ENCODE results near the gene RNF138. TPM values are rescaled to one million over a fixed set of nuclear protein-coding genes. Genes with fewer than 3 reads are reported as not detected.

The RNF138 gene
- total RNA-seq, 1 experiment from 2014 or later, result 26.4 TPM

DNA sequence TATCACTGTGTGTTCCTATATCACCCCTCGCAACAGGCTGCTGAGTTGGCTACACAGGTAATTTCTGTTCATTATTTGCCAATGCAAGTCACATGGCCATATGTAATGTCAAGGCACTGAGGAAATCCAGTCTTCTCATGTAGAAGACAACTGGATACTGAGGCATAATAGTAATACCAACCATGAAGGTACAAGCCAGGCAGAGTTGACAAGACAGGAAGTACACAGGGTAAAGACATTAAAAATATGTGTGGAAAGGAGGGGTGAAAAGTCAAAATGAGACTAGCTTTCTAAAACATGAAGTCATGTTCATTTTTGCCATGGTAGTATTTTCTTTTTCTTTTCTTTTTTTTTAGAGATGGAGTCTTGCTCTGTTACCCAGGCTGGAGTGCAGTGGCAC lies 17.5 kb upstream of the RNF138 start:
- Mint-ChIP-seq H3K4me3 (ENCODE audit: unreplicated experiment) (no peak overlapping the region), H3K4me1 (ENCODE audit: low read depth, unreplicated experiment) (no peaks in the 10 kb centered on the region), H3K27ac (ENCODE audit: unreplicated experiment) (no peak overlapping the region), H3K27me3 (ENCODE audit: insufficient read depth, unreplicated experiment) (no peaks in the 10 kb centered on the region), H3K9me3 (ENCODE audit: unreplicated experiment) (no peaks in the 10 kb centered on the region), H3K36me3 (ENCODE audit: insufficient read depth, unreplicated experiment) (no peaks in the 10 kb centered on the region)
- no peaks in the 10 kb centered on the region for H3K36me3 ChIP-seq (ENCODE audit: control insufficient read depth, insufficient read depth, low read length)
- TF ChIP-seq, protein P1, sequence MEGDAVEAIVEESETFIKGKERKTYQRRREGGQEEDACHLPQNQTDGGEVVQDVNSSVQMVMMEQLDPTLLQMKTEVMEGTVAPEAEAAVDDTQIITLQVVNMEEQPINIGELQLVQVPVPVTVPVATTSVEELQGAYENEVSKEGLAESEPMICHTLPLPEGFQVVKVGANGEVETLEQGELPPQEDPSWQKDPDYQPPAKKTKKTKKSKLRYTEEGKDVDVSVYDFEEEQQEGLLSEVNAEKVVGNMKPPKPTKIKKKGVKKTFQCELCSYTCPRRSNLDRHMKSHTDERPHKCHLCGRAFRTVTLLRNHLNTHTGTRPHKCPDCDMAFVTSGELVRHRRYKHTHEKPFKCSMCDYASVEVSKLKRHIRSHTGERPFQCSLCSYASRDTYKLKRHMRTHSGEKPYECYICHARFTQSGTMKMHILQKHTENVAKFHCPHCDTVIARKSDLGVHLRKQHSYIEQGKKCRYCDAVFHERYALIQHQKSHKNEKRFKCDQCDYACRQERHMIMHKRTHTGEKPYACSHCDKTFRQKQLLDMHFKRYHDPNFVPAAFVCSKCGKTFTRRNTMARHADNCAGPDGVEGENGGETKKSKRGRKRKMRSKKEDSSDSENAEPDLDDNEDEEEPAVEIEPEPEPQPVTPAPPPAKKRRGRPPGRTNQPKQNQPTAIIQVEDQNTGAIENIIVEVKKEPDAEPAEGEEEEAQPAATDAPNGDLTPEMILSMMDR (IDR thresholded peaks at IDR 0.05; ENCODE audit: insufficient read depth in 1 of 2, low read depth in 1 of 2, low read length in 1 of 2, severe bottlenecking in 1 of 2, unreplicated experiment in 1 of 2), result no peak
- DNase-seq, result no peak
- ChIA-PET CTCF (no interaction called here), POLR2A (no interaction called here)
- H3K27me3 ChIP-seq (replicated peaks; ENCODE audit: control insufficient read depth, insufficient read depth, low read length), result no peaks in the 10 kb centered on the region
- H3K4me3 ChIP-seq (ENCODE audit: low read depth, low read length), result no peak overlapping the region
- no peaks in the 10 kb centered on the region for H3K9me3 ChIP-seq
- no peaks in the 10 kb centered on the region for H3K4me1 ChIP-seq
- intact Hi-C loops (cut with micrococcal nuclease; ENCODE audit: unreplicated experiment), result no loop called here
- no TSS peak for BruUV-seq (replicated peaks)

DNA sequence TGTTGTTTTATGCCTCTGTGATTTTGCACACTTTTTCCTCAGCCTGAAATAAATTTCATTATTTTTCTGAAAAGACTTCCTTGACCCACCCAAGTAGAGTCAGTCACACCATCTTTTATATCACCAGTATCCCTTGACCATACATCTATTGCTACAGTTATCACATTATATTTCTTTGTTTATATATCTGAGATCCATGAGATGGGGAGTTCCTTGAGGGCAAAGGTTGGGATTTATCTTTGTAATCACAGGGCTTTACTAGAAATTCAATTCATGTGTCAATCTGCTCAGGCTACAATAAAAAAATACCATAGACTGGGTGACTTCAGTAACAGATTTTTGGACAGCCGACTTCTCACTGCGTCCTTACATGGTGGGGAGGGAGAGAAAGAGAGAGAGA lies 12.8 kb upstream of the RNF138 start:
- CTCF ChIA-PET, result no interaction called here
- no peak for DNase-seq
- H3K4me3 ChIP-seq (ENCODE audit: low read depth, low read length), result no peak overlapping the region
- H3K4me1 ChIP-seq, result no peaks in the 10 kb centered on the region
- POLR2A ChIA-PET, result no interaction called here
- intact Hi-C loops (cut with micrococcal nuclease; ENCODE audit: unreplicated experiment), result no loop called here
- no TSS peak for BruUV-seq (replicated peaks)
- H3K9me3 ChIP-seq, result no peaks in the 10 kb centered on the region
- Mint-ChIP-seq H3K27me3 (ENCODE audit: insufficient read depth, unreplicated experiment) (peaks cover 3% of the 10 kb centered on the region), H3K4me3 (ENCODE audit: unreplicated experiment) (no peak overlapping the region), H3K9me3 (ENCODE audit: unreplicated experiment) (no peaks in the 10 kb centered on the region), H3K27ac (ENCODE audit: unreplicated experiment) (no peak overlapping the region), H3K4me1 (ENCODE audit: low read depth, unreplicated experiment) (no peaks in the 10 kb centered on the region), H3K36me3 (ENCODE audit: insufficient read depth, unreplicated experiment) (no peaks in the 10 kb centered on the region)
- TF ChIP-seq, protein P1 (IDR thresholded peaks at IDR 0.05; ENCODE audit: insufficient read depth in 1 of 2, low read depth in 1 of 2, low read length in 1 of 2, severe bottlenecking in 1 of 2, unreplicated experiment in 1 of 2), result no peak
- H3K36me3 ChIP-seq (ENCODE audit: control insufficient read depth, insufficient read depth, low read length), result no peaks in the 10 kb centered on the region
- no peaks in the 10 kb centered on the region for H3K27me3 ChIP-seq (replicated peaks; ENCODE audit: control insufficient read depth, insufficient read depth, low read length)

DNA sequence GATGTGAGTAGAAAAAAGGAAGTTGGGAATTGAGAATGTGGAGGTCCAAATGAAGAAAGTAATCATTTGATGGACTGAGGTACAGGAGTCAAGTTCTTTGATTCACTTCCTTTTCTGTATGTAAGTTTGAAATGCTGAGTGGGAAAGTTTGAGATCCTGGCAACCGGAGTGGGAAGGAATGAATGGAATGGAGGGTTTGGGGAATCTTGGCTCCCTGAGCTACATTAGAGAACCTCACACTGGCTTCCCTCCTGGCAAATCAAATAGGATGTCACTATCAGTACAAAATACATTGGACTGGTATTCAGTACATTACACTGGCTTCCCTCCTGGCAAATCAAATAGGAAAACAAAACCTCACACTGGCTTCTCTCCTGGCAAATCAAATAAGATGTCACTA lies 9.8 kb upstream of the RNF138 start:
- ChIA-PET CTCF (no interaction called here), POLR2A (no interaction called here)
- H3K9me3 ChIP-seq, result no peaks in the 10 kb centered on the region
- Mint-ChIP-seq H3K27me3 (ENCODE audit: insufficient read depth, unreplicated experiment) (peaks cover 6% of the 10 kb centered on the region), H3K9me3 (ENCODE audit: unreplicated experiment) (no peaks in the 10 kb centered on the region), H3K36me3 (ENCODE audit: insufficient read depth, unreplicated experiment) (no peaks in the 10 kb centered on the region), H3K27ac (ENCODE audit: unreplicated experiment) (no peak overlapping the region), H3K4me3 (ENCODE audit: unreplicated experiment) (no peak overlapping the region), H3K4me1 (ENCODE audit: low read depth, unreplicated experiment) (no peaks in the 10 kb centered on the region)
- no TSS peak for BruUV-seq (replicated peaks)
- TF ChIP-seq, protein P1 (IDR thresholded peaks at IDR 0.05; ENCODE audit: insufficient read depth in 1 of 2, low read depth in 1 of 2, low read length in 1 of 2, severe bottlenecking in 1 of 2, unreplicated experiment in 1 of 2), result no peak
- no peaks in the 10 kb centered on the region for H3K4me1 ChIP-seq
- H3K27me3 ChIP-seq (replicated peaks; ENCODE audit: control insufficient read depth, insufficient read depth, low read length), result no peaks in the 10 kb centered on the region
- H3K36me3 ChIP-seq (ENCODE audit: control insufficient read depth, insufficient read depth, low read length), result no peaks in the 10 kb centered on the region
- H3K4me3 ChIP-seq (ENCODE audit: low read depth, low read length), result no peak overlapping the region
- intact Hi-C loops (cut with micrococcal nuclease; ENCODE audit: unreplicated experiment), result no loop called here
- no peak for DNase-seq

Data from Caco-2 (cell line).